Breast epithelium (tissue), 3 donors: ENCODE measurements around the gene RAB7A.

Experiments used
- POLR2AphosphoS5 ChIP-seq, 3 donors: sonication (generic); formaldehyde crosslinking; IDR thresholded peaks; one replicate each; pipeline ENCODE4 v1.6.1; 2017; ENCODE audit warnings: antibody characterized with exemption in 3 of 3
- TF ChIP-seq, protein P1 (sequence below), 3 donors: fragments of 450-650 bp; IDR thresholded peaks; one replicate each; pipeline ENCODE4 v1.5.1; 2016 to 2017; ENCODE audit warnings: antibody characterized with exemption in 3 of 3, mild to moderate bottlenecking in 3 of 3, moderate library complexity in 3 of 3

DNA sequence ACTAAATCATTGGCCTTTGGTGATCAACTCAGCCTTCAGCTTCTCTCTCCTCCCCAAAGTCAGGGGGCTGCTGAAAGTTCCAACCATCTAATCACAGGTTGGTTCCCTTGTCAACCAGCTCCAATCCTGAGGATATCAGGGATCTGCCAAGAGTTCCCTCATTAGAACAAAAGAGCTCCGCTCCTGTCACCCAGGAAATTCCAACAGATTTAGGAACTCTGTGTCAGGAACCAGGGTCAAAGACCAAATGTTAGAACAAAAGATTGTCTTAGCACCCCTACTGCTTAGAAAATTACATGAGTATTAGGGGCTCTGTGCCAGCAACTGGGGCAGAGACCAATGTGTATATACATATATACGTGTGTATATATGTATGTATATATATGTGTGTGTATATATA lies 32.3 kb upstream of the RAB7A start:
- TF ChIP-seq POLR2AphosphoS5 (IDR thresholded peaks at IDR 0.05): no peak
- TF ChIP-seq, protein P1, sequence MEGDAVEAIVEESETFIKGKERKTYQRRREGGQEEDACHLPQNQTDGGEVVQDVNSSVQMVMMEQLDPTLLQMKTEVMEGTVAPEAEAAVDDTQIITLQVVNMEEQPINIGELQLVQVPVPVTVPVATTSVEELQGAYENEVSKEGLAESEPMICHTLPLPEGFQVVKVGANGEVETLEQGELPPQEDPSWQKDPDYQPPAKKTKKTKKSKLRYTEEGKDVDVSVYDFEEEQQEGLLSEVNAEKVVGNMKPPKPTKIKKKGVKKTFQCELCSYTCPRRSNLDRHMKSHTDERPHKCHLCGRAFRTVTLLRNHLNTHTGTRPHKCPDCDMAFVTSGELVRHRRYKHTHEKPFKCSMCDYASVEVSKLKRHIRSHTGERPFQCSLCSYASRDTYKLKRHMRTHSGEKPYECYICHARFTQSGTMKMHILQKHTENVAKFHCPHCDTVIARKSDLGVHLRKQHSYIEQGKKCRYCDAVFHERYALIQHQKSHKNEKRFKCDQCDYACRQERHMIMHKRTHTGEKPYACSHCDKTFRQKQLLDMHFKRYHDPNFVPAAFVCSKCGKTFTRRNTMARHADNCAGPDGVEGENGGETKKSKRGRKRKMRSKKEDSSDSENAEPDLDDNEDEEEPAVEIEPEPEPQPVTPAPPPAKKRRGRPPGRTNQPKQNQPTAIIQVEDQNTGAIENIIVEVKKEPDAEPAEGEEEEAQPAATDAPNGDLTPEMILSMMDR (IDR thresholded peaks at IDR 0.05): no peak
